Measurements from ENCODE around the gene SCN8A.

The SCN8A gene

DNA sequence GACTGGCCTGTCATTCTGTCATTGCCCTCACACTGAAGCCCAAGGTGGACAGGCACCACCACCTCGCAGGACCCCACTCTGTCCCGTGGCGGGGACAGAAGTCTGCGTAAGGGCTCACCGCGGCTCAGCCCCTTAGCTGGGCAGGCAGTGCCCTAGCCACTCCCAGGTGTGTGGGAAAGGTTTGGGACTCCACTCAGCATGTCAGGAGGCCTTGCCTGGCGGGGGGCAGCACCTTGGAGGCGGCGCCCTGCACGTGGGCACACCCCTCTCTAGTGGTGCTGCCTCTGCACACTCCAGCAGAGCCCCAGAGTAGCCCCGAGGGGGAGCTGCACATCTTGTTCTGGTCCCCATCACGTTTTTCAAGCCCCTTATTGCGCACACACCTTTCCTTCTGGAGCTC lies 221.8 kb downstream of the SCN8A start:
- no peak for DNase-seq (ENCODE audit: extremely low read depth, low read depth)
- no peak for TF ChIP-seq CTCF (IDR thresholded peaks at IDR 0.05; ENCODE audit: low read depth, low read length, missing control alignments)
- no peak overlapping the region for H3K4me3 ChIP-seq (replicated peaks; ENCODE audit: low read depth, low read length)

DNA sequence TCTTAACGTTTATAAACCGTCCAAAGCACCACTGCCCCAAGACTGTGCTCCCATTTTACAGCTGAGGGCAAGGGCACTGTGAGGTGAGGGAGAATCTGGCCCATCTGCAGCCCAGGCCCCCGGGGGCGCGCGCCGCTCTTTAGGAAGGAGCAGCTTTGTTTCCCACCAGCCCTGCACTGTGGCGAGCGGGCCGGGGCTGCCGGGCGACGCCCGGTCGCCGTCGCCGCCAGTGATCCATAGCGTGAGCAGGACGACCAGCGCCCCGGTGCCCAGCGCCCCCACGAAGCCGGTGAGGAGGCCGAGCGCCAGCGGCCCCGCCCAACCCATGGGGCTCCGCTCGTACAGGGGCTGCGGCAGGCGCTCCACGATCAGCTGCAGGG lies 222.9 kb downstream of the SCN8A start:
- no peak for TF ChIP-seq CTCF (IDR thresholded peaks at IDR 0.05; ENCODE audit: low read depth, low read length, missing control alignments)
- no peak for DNase-seq (ENCODE audit: extremely low read depth, low read depth)
- peak overlapping the region; percentile 28 for H3K4me3 ChIP-seq (replicated peaks; ENCODE audit: low read depth, low read length)

- peak; percentile 26 for TF ChIP-seq CTCF (IDR thresholded peaks at IDR 0.05; ENCODE audit: low read depth, low read length, missing control alignments)
- H3K4me3 ChIP-seq (replicated peaks; ENCODE audit: low read depth, low read length) = peak overlapping the region; percentile 41
- DNase-seq (ENCODE audit: extremely low read depth, low read depth) = peak; percentile 27
Measured at GRCh38 chr12:51814311-51815088, 223.5 kb downstream of the SCN8A start.

DNA sequence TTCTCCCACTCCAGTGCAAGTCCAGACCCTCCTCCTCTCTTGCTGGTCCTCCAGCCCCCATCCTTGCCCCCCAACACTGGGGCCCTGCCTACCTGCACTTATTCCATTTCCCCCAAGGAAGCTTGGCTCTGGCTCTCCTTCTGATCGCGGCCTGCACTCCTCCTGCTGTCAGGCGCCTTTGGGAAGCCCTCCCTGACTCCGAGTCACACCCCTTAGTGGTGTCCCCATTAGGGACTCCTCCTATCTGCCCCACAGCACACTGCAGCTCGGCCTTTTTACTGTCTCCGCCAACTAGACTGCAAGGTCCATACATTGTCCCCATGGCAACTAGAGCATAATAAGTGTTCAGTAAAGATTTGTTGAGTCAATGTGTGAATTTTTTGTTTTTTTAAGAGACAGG lies 224.5 kb downstream of the SCN8A start:
- H3K4me3 ChIP-seq (replicated peaks; ENCODE audit: low read depth, low read length) = no peak overlapping the region
- TF ChIP-seq CTCF (IDR thresholded peaks at IDR 0.05; ENCODE audit: low read depth, low read length, missing control alignments) = no peak
- no peak for DNase-seq (ENCODE audit: extremely low read depth, low read depth)

GRCh38 chr12:51817027-51817953 lies 226.3 kb downstream of the SCN8A start:
- H3K4me3 ChIP-seq (replicated peaks; ENCODE audit: low read depth, low read length) = no peak overlapping the region
- no peak for TF ChIP-seq CTCF (IDR thresholded peaks at IDR 0.05; ENCODE audit: low read depth, low read length, missing control alignments)
- DNase-seq (ENCODE audit: extremely low read depth, low read depth) = no peak

- no peak for DNase-seq (ENCODE audit: extremely low read depth, low read depth)
- TF ChIP-seq CTCF (IDR thresholded peaks at IDR 0.05; ENCODE audit: low read depth, low read length, missing control alignments) = no peak
- no peak overlapping the region for H3K4me3 ChIP-seq (replicated peaks; ENCODE audit: low read depth, low read length)
Measured at GRCh38 chr12:51818086-51818485, 227.1 kb downstream of the SCN8A start.

Data from HFF-Myc (cell line).